SHP77 treated with DMSO at 0.1 percent for 48 hours (cell line): ENCODE measurements around the gene PPP6R3.

Source experiments
- DNase-seq: peaks from one replicate; lab custom pipeline; 2025; lab: John Stamatoyannopoulos, UW

PPP6R3 gene

GRCh38 chr11:68560216-68560615, 99.7 kb downstream of the PPP6R3 start:
- DNase-seq = no peak

- no peak for DNase-seq
Measured at GRCh38 chr11:68563454-68563853, 102.9 kb downstream of the PPP6R3 start.

GRCh38 chr11:68564261-68564660, 103.7 kb downstream of the PPP6R3 start:
- no peak for DNase-seq

GRCh38 chr11:68565768-68566167, 105.2 kb downstream of the PPP6R3 start:
- DNase-seq = no peak

- DNase-seq = no peak
Measured at GRCh38 chr11:68567553-68567952, 107.0 kb downstream of the PPP6R3 start.

- DNase-seq = no peak
Measured at GRCh38 chr11:68569357-68569756, 108.8 kb downstream of the PPP6R3 start.

- no peak for DNase-seq
Measured at GRCh38 chr11:68570691-68571090, 110.1 kb downstream of the PPP6R3 start.

GRCh38 chr11:68574308-68574707, 113.8 kb downstream of the PPP6R3 start:
- DNase-seq = no peak

- DNase-seq = no peak
Measured at GRCh38 chr11:68575025-68575665, 114.6 kb downstream of the PPP6R3 start.

GRCh38 chr11:68579455-68579854, 118.9 kb downstream of the PPP6R3 start:
- no peak for DNase-seq

GRCh38 chr11:68581439-68581838, 120.9 kb downstream of the PPP6R3 start:
- DNase-seq = peak; percentile 85

- no peak for DNase-seq
Measured at GRCh38 chr11:68581901-68582300, 121.3 kb downstream of the PPP6R3 start.

GRCh38 chr11:68582416-68583040, 122.0 kb downstream of the PPP6R3 start:
- DNase-seq = no peak

GRCh38 chr11:68583041-68583446, 122.5 kb downstream of the PPP6R3 start:
- no peak for DNase-seq

- DNase-seq = no peak
Measured at GRCh38 chr11:68584097-68584496, 123.5 kb downstream of the PPP6R3 start.

- no peak for DNase-seq
Measured at GRCh38 chr11:68584991-68585524, 124.5 kb downstream of the PPP6R3 start.

- no peak for DNase-seq
Measured at GRCh38 chr11:68589547-68590216, 129.1 kb downstream of the PPP6R3 start.

GRCh38 chr11:68591719-68592118, 131.2 kb downstream of the PPP6R3 start:
- DNase-seq = no peak

- DNase-seq = no peak
Measured at GRCh38 chr11:68593441-68593840, 132.9 kb downstream of the PPP6R3 start.

- DNase-seq = no peak
Measured at GRCh38 chr11:68594123-68594522, 133.6 kb downstream of the PPP6R3 start.

- no peak for DNase-seq
Measured at GRCh38 chr11:68596231-68596630, 135.7 kb downstream of the PPP6R3 start.

GRCh38 chr11:68598816-68599653, 138.5 kb downstream of the PPP6R3 start:
- no peak for DNase-seq
